Smooth muscle cell (in vitro differentiated cells): ENCODE results near the gene LMF1. TPM values are rescaled to one million over a fixed set of nuclear protein-coding genes. Genes with fewer than 3 reads are reported as not detected.
A peak's percentile ranks its signal among the peaks of the same experiment; 100 is the strongest.
"Not testable (repeated sequence)": the region's sequence is repeated elsewhere in the genome, so short reads cannot be mapped to it uniquely, and the experiment has no call there.

Source experiments
- DNase-seq: peaks from one replicate; lab custom pipeline; 2025; ENCODE audit not compliant: unreplicated experiment; lab: John Stamatoyannopoulos, UW
- H2AFZ ChIP-seq: fragments of 200-600 bp; sonication (generic); 2 replicates; pipeline ENCODE4 v1.6.0; 2016; ENCODE audit warnings: antibody characterized with exemption, low read depth, mild to moderate bottlenecking
- H3F3A ChIP-seq: fragments of 200-600 bp; sonication (generic); 2 replicates; pipeline ENCODE4 v1.6.0; 2017; ENCODE audit warnings: antibody characterized with exemption, low read depth
- H3K27ac ChIP-seq: fragments of 200-600 bp; sonication (generic); 2 replicates; pipeline ENCODE4 v1.5.1; 2016; ENCODE audit warnings: low read depth, mild to moderate bottlenecking
- H3K27me3 ChIP-seq: fragments of 200-600 bp; sonication (generic); 2 replicates; pipeline ENCODE4 v1.6.1; 2016; ENCODE audit warnings: low read depth, mild to moderate bottlenecking
- H3K36me3 ChIP-seq: fragments of 200-600 bp; sonication (generic); 2 replicates; pipeline ENCODE4 v1.5.1; 2016; ENCODE audit warnings: low read depth
- H3K4me1 ChIP-seq: fragments of 200-600 bp; sonication (generic); 2 replicates; pipeline ENCODE4 v1.5.1; 2016; ENCODE audit warnings: low read depth
- H3K4me2 ChIP-seq: fragments of 200-600 bp; sonication (generic); 2 replicates; pipeline ENCODE4 v1.6.0; 2016; ENCODE audit warnings: mild to moderate bottlenecking
- H3K4me3 ChIP-seq: fragments of 200-600 bp; sonication (generic); 2 replicates; pipeline ENCODE4 v1.5.1; 2016; ENCODE audit warnings: mild to moderate bottlenecking
- H3K79me2 ChIP-seq: fragments of 200-600 bp; sonication (generic); 2 replicates; pipeline ENCODE4 v1.6.0; 2016; ENCODE audit warnings: low read depth, mild to moderate bottlenecking
- H3K9ac ChIP-seq: fragments of 200-600 bp; sonication (generic); 2 replicates; pipeline ENCODE4 v1.6.0; 2016; ENCODE audit warnings: low read depth
- H3K9me3 ChIP-seq: fragments of 200-600 bp; sonication (generic); replicated peaks from 2 replicates; pipeline ENCODE4 v1.5.1; 2016; ENCODE audit warnings: low read depth
- H4K20me1 ChIP-seq: fragments of 200-600 bp; sonication (generic); 2 replicates; pipeline ENCODE4 v1.6.0; 2016; ENCODE audit warnings: low read depth
- CTCF ChIP-seq: fragments of 200-600 bp; sonication (generic); IDR thresholded peaks from 2 replicates; pipeline ENCODE4 v1.5.1; 2017; ENCODE audit warnings: borderline replicate concordance, mild to moderate bottlenecking, antibody characterized with exemption; ENCODE audit not compliant: insufficient read depth, poor library complexity, severe bottlenecking
- WGBS: methylation state at CpG from one replicate; pipeline ENCODE4 v1.1.7; 2016; ENCODE audit warnings: low lambda C conversion rate; 5-methylcytosine and 5-hydroxymethylcytosine counted together
- polyA plus RNA-seq: library from polyadenylated mRNA; unstranded; fragments of >200 nt; fragmentation: Nextera tagmentation; extraction: Ambion mirVana; gene quantifications from 2 replicates; pipeline ENCODE4 v1.2.1, GENCODE V29; 2016
- total RNA-seq: library from RNA; depleted of rRNA; stranded (reverse); fragments of >200 nt; gene quantifications from 2 replicates; pipeline ENCODE4 v1.2.3, GENCODE V29; 2014

LMF1 gene
- total and polyA plus RNA-seq, 2 experiments from 2014 or later: 25.3 to 29.8 TPM

GRCh38 chr16:962901-963814 is 7.6 kb downstream of the LMF1 start:
- DNase-seq: no peak
- no peak overlapping the region for H2AFZ ChIP-seq
- 95% methylated on average over 21 of the region's 23 CpGs for WGBS

GRCh38 chr16:962366-962765 is 8.4 kb downstream of the LMF1 start:
- no peak overlapping the region for H3K4me3 ChIP-seq
- H3K27me3 ChIP-seq: no peaks in the 10 kb centered on the region
- no peaks in the 10 kb centered on the region for H3K36me3 ChIP-seq
- H3K9me3 ChIP-seq: no peaks in the 10 kb centered on the region
- no peak for TF ChIP-seq CTCF
- H4K20me1 ChIP-seq: peaks cover 20% of the 10 kb centered on the region
- H3K79me2 ChIP-seq: peaks cover 2% of the 10 kb centered on the region
- H3K27ac ChIP-seq: no peak overlapping the region
- H3K4me2 ChIP-seq: no peak overlapping the region
- H3K9ac ChIP-seq: no peak overlapping the region
- H3K4me1 ChIP-seq: no peaks in the 10 kb centered on the region
- DNase-seq: no peak
- WGBS: 92% methylated on average over 22 of the region's 22 CpGs
- H3F3A ChIP-seq: peaks cover 4% of the 10 kb centered on the region
- no peak overlapping the region for H2AFZ ChIP-seq

More at GRCh38 chr16:962901-963814, 7.6 kb downstream of the LMF1 start:
- Histone ChIP-seq H3K36me3 (no peaks in the 10 kb centered on the region), H4K20me1 (peaks cover 12% of the 10 kb centered on the region), H3K9ac (no peak overlapping the region), H3K4me1 (peaks cover under 1% of the 10 kb centered on the region), H3K79me2 (no peaks in the 10 kb centered on the region), H3K27me3 (no peaks in the 10 kb centered on the region), H3F3A (peaks cover 4% of the 10 kb centered on the region), H3K4me2 (peak overlapping the region; percentile 38), H3K27ac (no peak overlapping the region), H3K4me3 (no peak overlapping the region), H3K9me3 (no peaks in the 10 kb centered on the region)
- no peak for TF ChIP-seq CTCF

- peaks cover 26% of the 10 kb centered on the region for H4K20me1 ChIP-seq
- H3K79me2 ChIP-seq: peaks cover 7% of the 10 kb centered on the region
- H3K4me1 ChIP-seq: no peaks in the 10 kb centered on the region
- no peaks in the 10 kb centered on the region for H3K9me3 ChIP-seq
- no peak overlapping the region for H3K9ac ChIP-seq
- DNase-seq: no peak
- 93% methylated on average over 24 of the region's 24 CpGs for WGBS
- no peaks in the 10 kb centered on the region for H3K36me3 ChIP-seq
- H3K4me2 ChIP-seq: no peak overlapping the region
- no peaks in the 10 kb centered on the region for H3K27me3 ChIP-seq
- no peak overlapping the region for H2AFZ ChIP-seq
- no peak overlapping the region for H3K27ac ChIP-seq
- no peak for TF ChIP-seq CTCF
- no peak overlapping the region for H3K4me3 ChIP-seq
- peaks cover 2% of the 10 kb centered on the region for H3F3A ChIP-seq
Observed at GRCh38 chr16:959232-960040, 11.3 kb downstream of the LMF1 start.

- not testable (repeated sequence) for H3F3A ChIP-seq, H3K4me2 ChIP-seq, H3K27me3 ChIP-seq, H3K4me1 ChIP-seq, H3K27ac ChIP-seq, H3K9me3 ChIP-seq, H3K79me2 ChIP-seq, H3K4me3 ChIP-seq, H2AFZ ChIP-seq, H3K36me3 ChIP-seq, DNase-seq, H3K9ac ChIP-seq
- WGBS: 95% methylated on average over 22 of the region's 27 CpGs
- H4K20me1 ChIP-seq: peaks cover 34% of the 10 kb centered on the region
Observed at GRCh38 chr16:955766-956165, 15.0 kb downstream of the LMF1 start.

GRCh38 chr16:953818-954217 is 17.0 kb downstream of the LMF1 start:
- not testable (repeated sequence) for H3K36me3 ChIP-seq, H3K27ac ChIP-seq, H3K27me3 ChIP-seq, H2AFZ ChIP-seq, H3K9ac ChIP-seq, H3K4me1 ChIP-seq, H3K4me2 ChIP-seq, H3K79me2 ChIP-seq, H3K9me3 ChIP-seq, H3F3A ChIP-seq, H3K4me3 ChIP-seq, DNase-seq
- WGBS: 95% methylated on average over 4 of the region's 7 CpGs
- H4K20me1 ChIP-seq: peaks cover 32% of the 10 kb centered on the region
